RPMI8226 (cell line): ENCODE data around the gene CELA3A.
"Not testable (repeated sequence)": the region's sequence is repeated elsewhere in the genome, so short reads cannot be mapped to it uniquely, and the experiment has no call there.

ENCODE experiments used
- DNase-seq: peaks from one replicate; pipeline ENCODE4 v3.0.0-alpha.2; 2015

CELA3A gene

DNA sequence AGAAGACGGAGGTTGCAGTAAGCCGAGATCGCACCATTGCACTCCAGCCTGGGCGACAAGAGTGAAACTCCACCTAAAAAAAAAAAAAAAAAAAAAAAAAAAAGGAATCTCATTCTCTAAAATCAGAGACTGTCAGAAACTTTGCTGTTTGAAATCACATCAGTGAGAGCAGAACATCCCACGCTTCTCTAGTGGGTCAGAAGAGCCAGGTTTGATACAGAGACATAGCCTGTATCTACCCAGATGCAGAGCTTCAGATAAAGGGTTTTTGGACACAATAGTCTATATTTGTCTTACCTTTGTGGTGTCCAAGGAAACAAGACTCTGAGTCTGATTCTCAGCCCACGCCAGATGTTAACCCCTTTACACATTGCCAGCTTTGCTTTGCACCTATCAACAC, 19.6 kb downstream of the CELA3A start:
- DNase-seq: no peak

GRCh38 chr1:22024485-22025367, 23.3 kb downstream of the CELA3A start:
- DNase-seq: peak; percentile 78

- peak; percentile 94 for DNase-seq
Measured at GRCh38 chr1:22025368-22026155, 24.1 kb downstream of the CELA3A start.

- DNase-seq: no peak
Measured at GRCh38 chr1:22026924-22027289, 25.4 kb downstream of the CELA3A start.

GRCh38 chr1:22030057-22030456, 28.6 kb downstream of the CELA3A start:
- no peak for DNase-seq

DNA sequence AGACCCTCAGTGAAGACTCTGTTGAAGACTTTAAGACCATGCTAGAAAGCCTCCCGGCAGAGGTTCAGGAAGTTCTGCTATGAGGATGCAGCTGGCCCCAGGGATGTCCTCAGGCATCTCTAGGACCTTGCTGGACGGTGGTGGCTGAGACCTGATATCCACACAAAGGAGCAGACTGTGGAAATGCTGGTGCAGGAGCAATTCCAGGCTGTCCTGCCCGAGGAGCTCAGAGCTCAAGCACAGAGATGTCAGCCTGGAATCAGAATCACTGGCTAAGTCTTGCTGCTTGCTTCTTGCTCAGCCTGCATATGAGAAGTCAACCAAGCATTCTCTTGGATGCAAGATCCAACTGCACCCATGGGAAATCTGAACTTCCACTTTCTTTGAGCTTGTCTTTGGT, 29.0 kb downstream of the CELA3A start:
- no peak for DNase-seq

DNA sequence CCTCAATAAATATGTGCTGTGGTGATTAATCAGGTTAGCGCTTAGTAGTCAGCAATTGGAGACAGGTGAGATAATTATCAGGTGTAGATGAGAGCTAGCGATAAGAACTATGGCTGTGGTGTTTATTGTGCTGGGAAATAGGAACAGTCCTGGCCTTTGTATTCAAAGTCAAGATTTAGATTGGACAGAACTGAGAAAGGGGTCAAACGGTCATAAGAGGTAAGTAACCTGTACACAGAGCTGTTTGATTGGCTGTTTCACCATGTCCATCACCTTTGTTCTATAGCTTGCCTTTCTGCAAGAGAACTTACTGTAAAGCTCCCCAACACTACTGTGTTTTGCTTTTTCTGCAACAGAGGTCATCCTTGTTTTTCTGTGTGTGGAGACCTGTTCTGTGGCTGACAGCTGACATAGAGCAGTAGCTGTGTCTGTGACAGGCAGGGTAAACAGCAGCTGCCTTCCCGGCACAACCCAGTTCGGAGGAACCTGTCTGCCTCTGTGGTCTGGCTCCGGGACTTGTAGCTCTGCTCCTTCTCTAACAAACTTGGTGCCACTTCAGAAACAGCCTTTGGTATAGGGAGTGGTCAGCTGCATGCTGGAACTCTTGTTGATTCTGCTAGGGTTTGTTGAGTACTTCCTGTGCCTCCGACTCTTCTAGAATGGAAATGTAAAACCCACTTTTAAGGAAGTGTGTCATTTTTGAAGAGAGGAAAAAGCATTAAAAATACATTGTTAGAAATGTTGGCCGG, 29.9 kb downstream of the CELA3A start:
- DNase-seq: no peak

GRCh38 chr1:22034834-22035233, 33.4 kb downstream of the CELA3A start:
- not testable (repeated sequence) for DNase-seq

- no peak for DNase-seq
Measured at GRCh38 chr1:22037520-22037919, 36.1 kb downstream of the CELA3A start.

DNA sequence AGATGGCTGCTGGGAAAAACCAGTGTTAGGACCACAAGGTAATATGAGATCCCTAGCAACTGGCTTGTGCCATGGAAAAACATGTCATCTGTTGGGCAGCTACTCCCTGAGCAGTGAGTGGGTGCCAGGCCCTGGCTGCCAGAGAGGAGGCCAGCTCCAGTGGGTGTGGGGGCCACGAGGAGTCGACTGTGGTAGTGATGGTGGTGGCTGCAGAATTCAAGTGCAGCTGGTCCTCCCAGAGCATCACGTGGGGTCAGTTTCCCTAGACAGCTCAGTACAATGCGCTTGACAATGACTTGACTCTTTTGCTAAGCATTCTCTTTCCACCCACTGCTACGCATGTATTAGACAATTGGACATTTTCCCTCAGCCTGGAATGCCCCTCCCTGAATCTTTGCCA, 36.6 kb downstream of the CELA3A start:
- DNase-seq: no peak

GRCh38 chr1:22039594-22040285, 38.3 kb downstream of the CELA3A start:
- peak; percentile 97 for DNase-seq

GRCh38 chr1:22040286-22040623, 38.8 kb downstream of the CELA3A start:
- DNase-seq: no peak

- no peak for DNase-seq
Measured at GRCh38 chr1:22041505-22041904, 40.0 kb downstream of the CELA3A start.

DNA sequence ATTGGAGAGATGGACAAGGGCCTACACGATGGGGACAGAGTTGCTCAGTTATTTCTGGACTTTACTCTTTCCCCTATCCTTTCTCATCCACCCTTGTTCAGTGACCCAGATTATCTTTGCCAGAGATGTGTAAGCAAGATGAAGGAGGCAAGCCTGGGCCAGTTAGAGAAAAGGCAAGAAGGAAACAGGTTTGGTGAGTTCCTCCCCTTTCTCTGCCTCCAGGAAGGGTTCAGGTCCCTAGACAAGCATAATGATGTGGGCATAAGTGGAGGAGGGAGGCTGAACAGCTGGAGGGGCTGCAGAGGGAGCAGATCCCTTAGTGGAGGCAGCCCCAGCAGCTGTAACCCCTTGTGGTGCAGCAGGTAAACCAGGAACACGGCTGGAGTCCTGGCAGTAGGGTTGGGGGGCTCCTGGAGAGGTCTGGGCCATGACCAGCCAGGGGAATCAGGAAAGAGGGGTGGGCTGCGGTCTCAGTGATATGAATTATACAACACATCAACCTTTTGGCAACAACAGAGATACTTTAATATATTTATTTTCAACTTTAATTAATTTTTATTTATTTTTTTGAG, 41.8 kb downstream of the CELA3A start:
- no peak for DNase-seq

GRCh38 chr1:22044690-22045420, 43.4 kb downstream of the CELA3A start:
- DNase-seq: no peak

- DNase-seq: no peak
Measured at GRCh38 chr1:22045604-22046228, 44.3 kb downstream of the CELA3A start.

GRCh38 chr1:22048351-22049192, 47.1 kb downstream of the CELA3A start:
- no peak for DNase-seq

- no peak for DNase-seq
Measured at GRCh38 chr1:22050330-22050729, 48.9 kb downstream of the CELA3A start.

DNA sequence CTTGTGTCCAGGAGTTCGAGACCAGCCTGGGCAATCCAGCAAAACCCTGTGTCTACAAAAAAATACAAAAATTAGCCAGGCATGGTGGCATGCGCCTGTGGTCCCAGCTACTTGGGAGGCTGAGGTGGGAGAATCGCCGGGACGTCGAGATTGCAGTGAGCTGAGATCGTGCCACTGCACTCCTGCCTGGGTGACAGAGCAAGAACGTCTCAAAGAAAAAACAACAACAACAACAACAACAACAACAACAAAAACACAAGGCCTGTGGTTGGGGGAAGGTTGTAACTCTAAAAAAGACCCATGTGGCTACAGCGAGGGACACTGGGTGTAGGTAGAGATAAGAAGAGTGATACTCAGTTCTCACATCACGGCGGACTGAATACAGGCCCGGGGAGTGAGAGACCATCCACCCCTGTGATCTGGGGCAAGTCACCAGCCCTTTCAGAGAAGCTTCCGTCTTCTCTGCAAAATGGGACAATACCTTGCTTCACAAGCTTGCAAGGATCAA, 50.2 kb downstream of the CELA3A start:
- no peak for DNase-seq
